Tongue (tissue), 2 donors: ENCODE results near the gene FAM78A. TPM values are rescaled to one million over a fixed set of nuclear protein-coding genes. Genes with fewer than 3 reads are reported as not detected.
"Not testable (repeated sequence)": the region's sequence is repeated elsewhere in the genome, so short reads cannot be mapped to it uniquely, and the experiment has no call there.

Experiments
- DNase-seq: peaks from one replicate; pipeline ENCODE4 v3.0.0-alpha.2; 2015
- total RNA-seq: library from RNA; depleted of rRNA; stranded (reverse); fragments of >200 nt; gene quantifications from one replicate; pipeline ENCODE4 v1.2.3, GENCODE V29; 2014

The FAM78A gene
- total RNA-seq, 1 donor from 2014 or later = 16.7 TPM

- not testable (repeated sequence) for DNase-seq
Measured at GRCh38 chr9:131263033-131263343, 13.3 kb downstream of the FAM78A start.

DNA sequence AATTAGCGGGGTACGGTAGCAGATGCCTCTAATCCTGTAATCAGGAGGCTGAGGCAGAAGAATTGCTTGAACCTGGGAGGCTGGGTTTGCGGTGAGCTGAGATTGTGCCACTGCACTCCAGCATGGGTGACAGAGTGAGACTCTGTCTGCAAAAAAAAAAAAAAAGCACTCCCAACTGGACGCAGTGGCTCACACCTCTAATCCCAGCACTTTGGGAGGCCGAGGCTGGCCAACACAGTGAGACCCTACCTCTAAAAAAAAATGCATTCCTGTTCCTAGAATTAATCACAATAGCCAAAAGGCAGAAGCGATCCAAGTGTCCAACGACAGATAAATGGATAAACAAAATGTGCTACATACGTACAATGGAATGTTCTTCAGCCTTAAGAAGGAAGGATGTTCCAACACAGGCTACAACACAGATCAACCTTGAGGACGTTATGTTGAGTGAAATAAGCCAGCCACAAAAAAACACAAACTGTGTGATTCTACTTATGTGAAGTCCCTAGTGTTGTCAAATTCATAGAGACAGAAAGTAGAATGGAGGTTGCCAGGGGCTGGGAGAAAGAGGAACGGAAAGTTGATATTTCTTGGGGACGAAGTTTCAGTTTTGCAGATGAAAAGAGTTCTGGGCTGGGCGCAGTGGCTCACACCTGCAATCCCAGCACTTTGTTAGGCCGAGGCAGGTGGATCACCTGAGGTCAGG, 13.8 kb downstream of the FAM78A start:
- no peak for DNase-seq

DNA sequence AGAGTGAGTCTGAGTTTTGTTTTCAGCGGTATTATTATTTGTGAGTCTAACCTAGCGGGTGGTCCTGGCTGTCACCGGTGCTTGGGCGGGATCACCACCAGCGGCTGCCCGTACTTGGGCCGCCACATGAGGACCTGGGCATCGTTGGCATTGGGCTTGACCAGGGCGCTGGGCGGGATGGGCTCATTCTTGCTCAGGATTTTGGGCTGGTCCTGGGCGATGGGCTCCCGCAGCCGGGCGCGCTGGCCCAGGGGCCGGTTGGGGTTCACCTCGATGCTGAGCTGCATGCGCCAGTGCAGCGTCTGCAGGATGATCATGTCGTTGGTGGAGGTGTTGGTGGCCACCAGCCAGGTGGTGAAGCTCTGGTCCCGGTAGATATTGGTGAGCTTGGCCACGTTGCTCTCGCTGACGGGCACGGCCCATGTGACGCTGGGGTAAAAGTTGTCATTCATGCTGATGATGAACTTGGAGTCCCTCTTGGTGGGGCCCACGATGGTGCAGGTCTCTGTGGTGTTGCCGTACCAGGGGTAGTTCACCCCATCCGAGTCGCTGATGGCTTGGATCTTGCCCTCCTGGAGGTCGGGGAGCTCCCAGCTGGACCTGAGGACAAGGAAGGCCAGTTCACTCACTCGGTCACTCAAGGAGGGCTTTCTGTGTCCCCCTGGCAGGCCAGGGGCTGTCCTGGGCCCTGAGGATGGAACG, 15.4 kb downstream of the FAM78A start:
- DNase-seq = no peak

- no peak for DNase-seq
Measured at GRCh38 chr9:131259916-131260597, 16.3 kb downstream of the FAM78A start.

DNA sequence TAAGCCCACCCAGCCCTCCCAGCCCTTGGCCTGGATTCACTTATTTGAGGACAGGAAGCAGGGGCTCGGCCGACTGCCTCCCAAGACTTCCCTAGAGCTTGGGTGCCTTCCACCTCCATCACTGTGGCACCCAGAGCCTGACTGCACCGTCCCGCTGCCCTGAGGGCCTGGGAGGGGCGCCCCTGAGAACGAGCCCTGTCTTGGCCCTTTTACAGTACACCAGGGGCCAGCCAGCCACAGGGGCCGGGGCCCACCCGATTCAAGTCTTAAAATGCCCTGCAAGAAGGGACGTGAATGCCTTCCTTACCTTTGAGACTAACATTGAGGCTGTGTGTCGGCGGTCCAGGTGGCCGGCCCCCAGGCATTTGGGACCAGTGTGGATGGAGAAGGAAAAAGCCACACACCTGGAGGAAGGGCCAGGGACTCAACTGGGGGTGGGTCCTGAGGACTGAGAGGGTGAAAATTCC, 16.8 kb downstream of the FAM78A start:
- no peak for DNase-seq

GRCh38 chr9:131258698-131259431, 17.4 kb downstream of the FAM78A start:
- DNase-seq = no peak

DNA sequence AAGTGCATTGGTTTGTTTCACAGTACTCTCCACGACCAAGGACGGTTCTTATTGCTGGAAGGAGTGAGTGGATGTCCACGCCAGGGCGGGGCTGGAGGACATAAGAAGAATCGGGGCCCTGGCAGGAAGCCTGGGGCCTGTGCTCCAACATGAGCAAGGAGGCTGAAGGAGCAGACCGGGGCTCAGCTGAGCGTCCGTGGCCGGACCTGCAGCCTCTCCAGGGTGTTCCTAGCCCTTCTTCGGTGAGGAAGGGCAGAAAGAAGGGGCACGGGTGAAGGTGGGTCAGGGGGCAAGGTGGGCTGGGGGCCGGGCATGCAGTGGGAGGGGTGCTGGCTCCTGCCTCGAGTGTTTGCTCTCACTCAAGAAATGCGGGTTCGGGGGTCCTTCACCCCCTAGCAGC, 18.1 kb downstream of the FAM78A start:
- DNase-seq = no peak

- no peak for DNase-seq
Measured at GRCh38 chr9:131257266-131258025, 18.9 kb downstream of the FAM78A start.

DNA sequence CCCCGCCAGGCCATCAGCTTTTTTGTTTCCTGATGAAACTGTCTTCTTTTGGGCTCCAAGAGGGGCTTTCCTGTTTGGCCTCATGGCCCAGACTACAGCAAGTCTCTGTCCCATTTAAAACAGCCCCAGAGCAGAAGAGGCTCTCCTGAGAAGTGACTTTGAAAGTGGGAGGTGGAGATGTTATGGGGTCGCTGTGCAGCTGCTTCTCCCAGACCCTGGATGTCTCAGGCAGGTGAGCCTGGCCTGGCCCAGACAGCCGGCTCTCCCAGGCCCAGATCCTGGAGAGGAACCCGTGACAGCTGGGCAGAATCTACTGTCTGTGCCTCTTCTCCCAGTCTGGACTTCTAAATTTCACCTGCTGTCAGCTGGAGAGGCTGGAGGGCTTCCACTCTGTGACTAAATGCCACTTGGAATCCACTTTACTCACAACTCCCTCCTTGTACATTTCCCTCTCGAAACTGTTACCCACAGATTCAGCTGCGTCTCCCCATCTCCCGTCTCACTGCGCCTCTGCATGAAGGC, 20.6 kb downstream of the FAM78A start:
- no peak for DNase-seq

DNA sequence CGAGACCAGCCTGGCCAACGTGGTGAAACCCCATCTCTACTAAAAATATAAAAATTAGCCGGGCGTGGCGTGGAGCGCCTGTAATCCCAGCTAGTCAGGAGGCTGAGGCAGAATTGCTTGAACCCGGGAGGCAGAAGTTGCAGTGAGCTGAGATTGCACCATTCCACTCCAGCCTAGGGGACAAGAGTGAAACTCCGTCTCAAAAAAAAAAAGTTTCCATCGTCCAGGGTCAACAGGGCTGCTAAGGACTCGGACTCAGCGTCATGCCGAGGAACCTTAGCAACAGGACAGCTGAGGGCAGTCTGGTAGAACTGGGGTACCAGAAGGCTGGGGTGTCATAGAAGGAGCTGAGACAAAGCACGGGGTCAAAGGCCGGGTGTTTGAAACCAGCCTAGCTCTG, 21.7 kb downstream of the FAM78A start:
- DNase-seq = no peak

- peak; percentile 84 for DNase-seq
Measured at GRCh38 chr9:131253891-131254491, 22.3 kb downstream of the FAM78A start.

DNA sequence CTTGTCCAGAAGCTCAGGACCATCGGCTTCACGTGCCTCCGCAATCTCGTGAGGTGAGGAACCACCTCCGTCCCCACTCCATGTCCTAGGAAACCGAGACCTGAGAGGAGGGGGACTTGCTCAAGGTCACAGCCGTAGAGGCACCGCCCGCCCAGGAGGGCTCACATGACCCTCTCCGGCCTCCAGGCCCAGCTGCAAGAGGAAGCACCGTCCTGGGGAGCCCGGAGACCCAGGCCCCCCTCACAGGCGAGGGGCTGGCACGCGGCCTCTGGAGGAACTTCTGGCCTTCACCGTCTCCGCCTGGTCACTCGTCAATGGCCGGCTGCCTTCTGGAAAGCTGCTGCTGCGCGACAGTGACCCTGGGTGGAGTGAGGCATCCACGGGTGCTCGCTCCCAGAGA, 24.2 kb downstream of the FAM78A start:
- no peak for DNase-seq

GRCh38 chr9:131246618-131247017, 29.7 kb downstream of the FAM78A start:
- no peak for DNase-seq

DNA sequence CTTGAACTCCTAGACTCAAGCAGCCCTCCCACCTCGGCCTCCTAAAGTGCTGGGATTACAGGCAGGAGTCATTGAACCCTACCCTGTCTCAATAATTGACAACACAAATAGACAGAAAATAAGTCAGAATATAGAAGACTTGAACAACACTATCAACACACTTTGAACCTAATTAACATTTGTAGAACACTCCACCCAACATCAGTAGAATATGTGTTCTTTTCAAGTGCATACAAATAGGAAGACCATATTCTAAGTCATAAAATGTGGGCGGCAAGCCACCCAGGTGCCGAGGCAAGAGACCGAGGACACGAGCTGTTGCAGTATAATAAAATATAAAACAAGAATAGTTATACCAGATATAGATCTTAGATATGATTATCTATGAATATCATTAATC, 32.0 kb downstream of the FAM78A start:
- not testable (repeated sequence) for DNase-seq

DNA sequence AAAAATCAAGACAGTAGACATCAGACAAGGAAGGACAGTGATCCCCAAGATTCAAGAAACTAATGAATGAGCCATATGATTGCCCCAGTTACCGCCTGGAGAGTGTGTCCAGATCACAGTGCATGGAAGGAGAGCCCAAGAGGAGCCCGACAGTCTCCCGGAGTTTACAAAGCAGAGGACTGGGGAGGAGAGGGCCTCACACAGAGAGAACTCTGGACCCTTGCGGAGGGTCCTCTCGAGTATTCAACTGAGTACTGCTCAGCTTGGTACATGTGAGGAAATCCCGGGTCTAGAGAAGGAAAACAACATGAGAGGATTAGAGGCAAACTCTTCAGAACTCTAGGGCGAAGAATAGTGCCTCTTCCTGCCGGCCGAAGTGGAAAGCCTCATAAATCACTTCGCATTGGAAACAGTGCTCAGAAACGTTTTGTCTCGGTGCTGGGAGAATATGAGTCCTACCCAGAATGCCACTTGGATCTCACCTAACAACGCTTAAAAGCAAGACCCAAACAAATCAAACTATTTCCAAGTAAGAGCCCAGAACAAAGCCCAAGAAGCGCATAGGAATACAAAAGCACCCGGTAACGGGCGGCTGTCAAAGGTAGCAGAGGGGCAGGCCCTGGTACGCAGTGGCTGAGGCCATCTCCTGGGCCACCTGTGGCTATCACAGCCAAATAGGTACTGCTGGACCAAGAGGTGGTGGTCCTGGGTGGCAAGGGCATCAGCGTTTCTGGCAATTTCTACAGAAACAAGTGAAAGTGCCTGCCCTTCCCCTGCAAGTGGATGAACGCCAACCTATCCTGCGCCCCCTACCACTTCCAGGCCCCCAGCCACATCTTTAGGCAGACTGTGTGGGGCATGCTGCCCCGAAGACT, 36.0 kb downstream of the FAM78A start:
- no peak for DNase-seq

GRCh38 chr9:131239161-131239975, 36.9 kb downstream of the FAM78A start:
- DNase-seq = no peak

DNA sequence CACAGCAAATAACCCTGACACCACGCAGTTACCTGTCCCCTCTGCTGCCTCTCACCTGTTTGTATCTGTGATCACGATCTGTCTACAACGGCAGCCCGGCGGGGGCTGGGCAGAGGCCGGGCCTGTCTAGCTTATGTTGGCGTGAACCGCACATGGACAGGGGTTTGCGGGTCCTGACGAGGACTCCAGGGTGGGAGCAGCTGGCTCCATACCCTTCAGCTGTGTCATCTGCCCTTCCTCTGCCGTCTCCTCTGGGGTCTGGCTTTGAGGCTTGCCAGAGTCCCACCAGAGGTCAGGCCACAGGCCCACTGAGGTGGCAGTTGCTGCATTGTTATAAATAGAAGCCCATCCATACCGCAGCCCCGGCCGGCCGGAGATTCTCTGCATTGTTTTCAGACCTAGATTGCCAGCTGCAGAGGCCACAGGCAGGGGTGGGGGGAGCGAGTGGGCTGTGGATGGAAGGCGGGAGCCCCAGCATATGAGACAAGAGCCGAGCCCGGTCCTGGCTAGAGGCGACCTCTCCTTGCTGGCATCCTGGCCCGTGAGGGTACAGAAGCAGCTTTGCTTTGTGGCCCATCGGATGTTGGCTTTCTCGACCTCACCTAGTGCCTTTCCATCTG, 37.8 kb downstream of the FAM78A start:
- peak; percentile 83 for DNase-seq

DNA sequence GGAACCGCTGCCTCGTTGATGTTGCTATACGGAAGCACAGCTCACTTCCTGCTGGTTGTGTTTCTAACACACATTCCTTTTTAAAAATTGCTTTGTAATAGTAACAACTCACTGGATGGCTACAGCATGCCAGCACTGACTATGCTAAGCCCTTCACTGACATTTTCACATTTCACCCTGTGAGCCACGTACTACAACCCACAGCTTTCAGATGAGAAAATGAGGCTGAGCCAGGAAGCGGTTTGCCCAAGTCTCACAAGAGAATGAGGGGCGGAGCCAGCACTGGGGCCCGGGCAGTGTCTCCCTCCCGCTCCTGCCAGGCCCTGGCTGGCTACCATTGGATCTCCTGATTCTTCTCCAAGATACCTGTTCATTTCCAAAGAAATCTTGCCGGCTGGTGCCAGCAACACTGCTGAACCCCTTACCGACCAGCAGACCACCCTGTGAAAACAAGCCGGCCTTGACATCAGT, 38.3 kb downstream of the FAM78A start:
- peak; percentile 61 for DNase-seq

- peak; percentile 34 for DNase-seq
Measured at GRCh38 chr9:131237291-131237690, 39.0 kb downstream of the FAM78A start.
